K562 (cell line): ENCODE data around the gene HYPK. TPM values are rescaled to one million over a fixed set of nuclear protein-coding genes. Genes with fewer than 3 reads are reported as not detected.

ENCODE experiments used
- ATAC-seq: fragments of 200-7000 bp; cut with Tn5 transposase; 3 replicates; pipeline ENCODE4 v1.9.1; 2020; ENCODE audit warnings: moderate library complexity
- BruUV-seq: library from RNA; stranded (reverse); fragments of 400-500 nt; replicated peaks from 2 replicates; lab custom pipeline; 2021; lab: Mats Ljungman, UMichigan
- CTCF ChIA-PET: fragments of 300-600 bp; formaldehyde crosslinking; extraction: SDS; loops from one replicate; lab custom pipeline; 2021; ENCODE audit warnings: low intra/inter-chr PET ratio; lab: Yijun Ruan, JAX
- POLR2A ChIA-PET: fragments of 300-600, 350-650 bp; sonication (Branson Sonifier 250); formaldehyde crosslinking; extraction: SDS; loops from one replicate; lab custom pipeline; 2021; ENCODE audit warnings: antibody characterized with exemption, inconsistent platforms; lab: Yijun Ruan, JAX
- DNase-seq, 4 experiments: peaks; one replicate each; pipeline versions ENCODE4 v3.0.0 to v3.0.0-alpha.2; 2011 to 2018; ENCODE audit warnings: low spot score in 3 of 4, mixed read lengths in 3 of 4; ENCODE audit errors: extremely low read depth in 1 of 4
- FAIRE-seq: peaks from 2 replicates; lab custom pipeline; 2011; peaks lifted over from hg19 to GRCh38; lab: Jason Lieb, UNC
- H2AFZ ChIP-seq: 2 replicates; pipeline ENCODE4 v1.6.0; 2011; ENCODE audit warnings: low read depth, low read length, control low read depth, inconsistent platforms
- H3K27ac ChIP-seq: fragments of 200-600 bp; 3 replicates; pipeline ENCODE4 v1.8.0; 2011; ENCODE audit warnings: low read depth, mild to moderate bottlenecking, control low read depth, inconsistent platforms, low read length, moderate library complexity, mixed read lengths; ENCODE audit errors: extremely low read depth
- H3K27me3 ChIP-seq, 2 experiments: fragments of 300-600 bp in 1 of 2; 2 replicates in 1 of 2; 3 replicates in 1 of 2; pipeline versions ENCODE4 v1.6.0 to v1.8.0; 2011; ENCODE audit warnings: inconsistent platforms in 2 of 2, low read length in 2 of 2, mild to moderate bottlenecking in 1 of 2, mixed read lengths in 1 of 2, moderate library complexity in 1 of 2; ENCODE audit not compliant: control insufficient read depth in 2 of 2, insufficient read depth in 2 of 2
- H3K36me3 ChIP-seq: fragments of 300-600 bp; 3 replicates; pipeline ENCODE4 v1.8.0; 2011; ENCODE audit warnings: mild to moderate bottlenecking, low read length, inconsistent platforms; ENCODE audit not compliant: control insufficient read depth, insufficient read depth
- H3K4me1 ChIP-seq, 2 experiments: fragments of 200-600 bp in 1 of 2; replicated peaks in 1 of 2; 2 replicates in 1 of 2; 3 replicates in 1 of 2; pipeline versions ENCODE4 v1.5.1 to v1.8.0; 2011; ENCODE audit warnings: inconsistent platforms in 2 of 2, low read length in 2 of 2, mild to moderate bottlenecking in 1 of 2, mixed read lengths in 1 of 2, moderate library complexity in 1 of 2; ENCODE audit not compliant: control insufficient read depth in 2 of 2, insufficient read depth in 2 of 2
- H3K4me2 ChIP-seq: 2 replicates; pipeline ENCODE4 v1.6.1; 2011; ENCODE audit warnings: low read length, control low read depth, inconsistent platforms, mixed read lengths; ENCODE audit not compliant: insufficient read depth
- H3K4me3 ChIP-seq: fragments of 200-600 bp; sonication (generic), shearing (Covaris generic); 2 replicates; pipeline ENCODE4 v1.5.1; 2016; ENCODE audit warnings: control low read depth, inconsistent platforms
- H3K79me2 ChIP-seq: fragments of 200-600 bp; 3 replicates; pipeline ENCODE4 v1.8.0; 2011; ENCODE audit warnings: low read length, inconsistent platforms; ENCODE audit not compliant: control insufficient read depth, insufficient read depth
- H3K9ac ChIP-seq, 2 experiments: 2 replicates each; pipeline versions ENCODE4 v1.6.0 to v1.6.1; 2011; ENCODE audit warnings: low read depth in 2 of 2, low read length in 2 of 2, control low read depth in 1 of 2, inconsistent platforms in 1 of 2, mild to moderate bottlenecking in 1 of 2, mixed read lengths in 1 of 2; ENCODE audit not compliant: insufficient read depth in 1 of 2
- H3K9me1 ChIP-seq: one replicate; pipeline ENCODE4 v1.6.0; 2011; ENCODE audit warnings: inconsistent platforms, mild to moderate bottlenecking, low read length, moderate library complexity; ENCODE audit not compliant: control insufficient read depth, insufficient read depth
- H3K9me3 ChIP-seq: replicated peaks from 2 replicates; pipeline ENCODE4 v1.5.1; 2011; ENCODE audit warnings: low read depth, low read length, inconsistent platforms; ENCODE audit not compliant: control insufficient read depth, insufficient read depth
- H4K20me1 ChIP-seq: replicated peaks from 2 replicates; pipeline ENCODE4 v1.6.1; 2011; ENCODE audit warnings: low read length, inconsistent platforms, mixed read lengths; ENCODE audit not compliant: control insufficient read depth, insufficient read depth
- CTCF ChIP-seq, 3 experiments: IDR thresholded peaks in 2 of 3; conservative IDR thresholded peaks in 1 of 3; 2 replicates each; pipeline ENCODE4 v1.5.1; 2011 to 2012; ENCODE audit warnings: low read length in 3 of 3, mild to moderate bottlenecking in 3 of 3, control low read depth in 2 of 3, improper control_type of control experiment in 1 of 3, inconsistent platforms in 1 of 3, low read depth in 1 of 3, mixed read lengths in 1 of 3, moderate library complexity in 1 of 3; ENCODE audit not compliant: insufficient read depth in 2 of 3
- CTCFL ChIP-seq: IDR thresholded peaks from 2 replicates; pipeline ENCODE4 v1.6.1; 2011; ENCODE audit warnings: borderline replicate concordance, low read depth, mild to moderate bottlenecking, moderate library complexity, low read length; ENCODE audit not compliant: insufficient read depth, poor library complexity, severe bottlenecking
- HDGF ChIP-seq: fragments of 450-650 bp; IDR thresholded peaks from 2 replicates; pipeline ENCODE4 v1.6.1; 2016
- HNRNPH1 ChIP-seq: fragments of 200-400 bp; formaldehyde crosslinking; optimal IDR thresholded peaks from 2 replicates; pipeline ENCODE3; 2017; ENCODE audit warnings: low read depth, mild to moderate bottlenecking, low read length, moderate library complexity
- MEF2D ChIP-seq: conservative IDR thresholded peaks from 2 replicates; pipeline ENCODE4 v1.6.1; 2016; ENCODE audit warnings: low read depth, missing genetic modification characterization, missing compliant biosample characterization
- NFATC3 ChIP-seq: fragments of 450-650 bp; IDR thresholded peaks from 2 replicates; pipeline ENCODE4 v1.6.1; 2017; ENCODE audit warnings: mild to moderate bottlenecking
- NFYB ChIP-seq: IDR thresholded peaks from 2 replicates; pipeline ENCODE4 v1.6.1; 2011; ENCODE audit warnings: mild to moderate bottlenecking, moderate library complexity; ENCODE audit not compliant: insufficient read length; ENCODE audit errors: extremely low read depth
- PML ChIP-seq: IDR thresholded peaks from 2 replicates; pipeline ENCODE4 v1.6.1; 2012; ENCODE audit warnings: low read length, inconsistent platforms
- RFX1 ChIP-seq: fragments of 450-650 bp; IDR thresholded peaks from 2 replicates; pipeline ENCODE4 v1.6.1; 2016; ENCODE audit warnings: mild to moderate bottlenecking, moderate library complexity
- SAFB ChIP-seq: fragments of 200-400 bp; formaldehyde crosslinking; IDR thresholded peaks from 2 replicates; pipeline ENCODE4 v1.6.1; 2017; ENCODE audit warnings: low read depth, low read length, borderline replicate concordance
- TCFL5 ChIP-seq: fragments of 250-450 bp; sonication (Bioruptor Pico); conservative IDR thresholded peaks from 2 replicates; pipeline ENCODE4 v1.6.1; 2021; ENCODE audit warnings: mild to moderate bottlenecking, moderate library complexity, matching md5 sums
- ZFP1 ChIP-seq: fragments of 450-650 bp; formaldehyde crosslinking; IDR thresholded peaks from 2 replicates; pipeline ENCODE4 v1.4.0; 2020; ENCODE audit warnings: mild to moderate bottlenecking, mixed read lengths
- ZNF133 ChIP-seq: fragments of 250-450 bp; sonication (Bioruptor Pico); IDR thresholded peaks from 2 replicates; pipeline ENCODE4 v1.4.0; 2020; ENCODE audit warnings: mild to moderate bottlenecking
- ZNF3 ChIP-seq: fragments of 250-450 bp; sonication (Bioruptor Pico); IDR thresholded peaks from 2 replicates; pipeline ENCODE4 v1.5.0; 2021; ENCODE audit warnings: mild to moderate bottlenecking, moderate library complexity
- ZNF79 ChIP-seq: fragments of 250-450 bp; sonication (Bioruptor Pico); IDR thresholded peaks from 2 replicates; pipeline ENCODE4 v1.4.0; 2020; ENCODE audit warnings: low read depth, mild to moderate bottlenecking, moderate library complexity
- WGBS: fragments of 100-300 bp; shearing (Covaris generic); methylation state at CpG from one replicate; pipeline ENCODE4 v1.1.6; 2016; ENCODE audit warnings: low coverage, mixed read lengths; ENCODE audit not compliant: insufficient coverage; ENCODE audit errors: missing lambda C conversion rate; 5-methylcytosine and 5-hydroxymethylcytosine counted together
- in situ Hi-C: fragments of 300-500 bp; cut with MboI; formaldehyde crosslinking; loops from 4 replicates; pipeline ENCODE4 v1.15.0; 2018; ENCODE audit warnings: inconsistent platforms, mixed read lengths
- intact Hi-C: fragments of 100-400 bp; cut with micrococcal nuclease; formaldehyde crosslinking; loops from 2 replicates; pipeline ENCODE4 v1.14.2; 2022
- polyA plus RNA-seq, 8 experiments: library from polyadenylated mRNA; depleted of rRNA in 4 of 8; stranded (reverse) in 5 of 8; unstranded in 3 of 8; fragments of >200 nt; fragmentation: Nextera tagmentation in 2 of 8; fragmentation: Illumina TruSeq in 1 of 8; extraction: Ambion mirVana in 2 of 8; extraction: Trizol in 1 of 8; gene quantifications; 2 replicates each; pipeline versions ENCODE4 v1.2.1 to v1.2.3, GENCODE V29; 2011 to 2014; ENCODE audit warnings: inconsistent platforms in 1 of 8, missing spikeins in 1 of 8
- total RNA-seq, 7 experiments: library from RNA; depleted of rRNA in 6 of 7; stranded (reverse); fragments of >200 nt in 6 of 7; fragmentation: Illumina TruSeq in 2 of 7; extraction: Trizol in 2 of 7; gene quantifications; 2 replicates each; pipeline versions ENCODE4 v1.2.1 to v1.2.3, GENCODE V29; 2011 to 2021; ENCODE audit warnings: low replicate concordance in 1 of 7
- TF ChIP-seq, protein P1 (sequence below): fragments of 450-650 bp; IDR thresholded peaks from 2 replicates; pipeline ENCODE4 v1.6.1; 2016; ENCODE audit warnings: borderline replicate concordance

HYPK gene
- total and polyA plus RNA-seq, 9 of the 15 experiments (the other 6 are each of a cell fraction or from before 2014, with no cell fraction given), result 7.2 to 28.0 (median 21.1) TPM

DNA sequence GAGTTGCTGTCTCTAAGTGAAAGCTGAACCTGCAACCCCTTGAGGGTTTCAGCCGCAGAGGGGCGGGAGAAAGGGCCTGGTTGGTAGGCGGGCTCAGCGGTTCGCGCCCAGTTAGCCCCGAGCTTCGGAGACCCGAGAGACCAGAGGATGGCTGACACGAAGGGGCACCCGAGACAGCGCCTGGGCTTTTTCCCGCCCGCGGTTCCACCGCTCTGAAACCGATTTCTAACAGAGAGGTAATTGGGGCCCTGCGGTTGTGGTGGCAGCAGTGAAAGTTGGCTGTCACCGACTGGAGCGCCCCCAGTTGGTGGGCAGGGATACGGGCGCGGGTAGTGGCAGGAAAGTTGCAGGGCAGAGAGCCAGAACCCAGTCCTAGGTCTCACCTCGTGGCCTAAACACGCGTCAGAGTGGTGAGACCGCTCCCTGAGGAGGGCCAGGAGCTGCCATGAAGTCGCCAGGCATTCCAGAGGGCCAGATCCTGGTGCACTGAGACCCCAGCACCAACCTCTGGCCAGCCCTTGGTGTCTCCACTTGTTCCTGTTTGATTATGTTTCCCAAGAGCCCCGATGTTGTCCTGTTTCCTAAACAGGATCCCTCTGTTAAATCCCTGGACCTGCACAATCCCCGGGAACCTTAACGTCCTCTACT is 23.0 kb upstream of the HYPK start:
- intact Hi-C loops, result no loop called here
- Histone ChIP-seq H3K27ac (peak overlapping the region; percentile 70), H3K4me3 (peak overlapping the region; percentile 32), H3K36me3 (peaks cover 18% of the 10 kb centered on the region), H3K79me2 (no peaks in the 10 kb centered on the region), H3K4me2 (peak overlapping the region; percentile 68), H3K9me3 (no peaks in the 10 kb centered on the region), H3K9me1 (no peaks in the 10 kb centered on the region), H3K27me3 (no peaks in the 10 kb centered on the region), H3K4me1 (peaks cover 3 to 19% of the 10 kb centered on the region in 2 experiments; a peak in 4 of 5 replicates), H3K9ac (peak overlapping the region; percentile 64 to 91), H4K20me1 (no peaks in the 10 kb centered on the region; the same call in 1 of the 2 replicates), H2AFZ (peak overlapping the region; percentile 88)
- CTCF ChIA-PET, result no interaction called here
- POLR2A ChIA-PET, result interaction anchor here (0.7 to 2.3 kb wide), 8 partner anchors 9 to 27 kb away, joined by 3 to 13 read pairs (median 4); partner anchors contain the start of genes HYPK and SERF2
- WGBS, result 50% methylated on average over 28 of the region's 31 CpGs
- peak in 2 of 4 experiments; percentile 31 to 58 for DNase-seq
- in situ Hi-C loops, result no loop called here
- TSS peak; percentile 43 for BruUV-seq
- FAIRE-seq, result no peak
- ATAC-seq, result peak; percentile 74
- TF ChIP-seq NFYB (no peak), ZNF3 (CRISPR knock-in tag) (no peak), RFX1 (peak; percentile 15; the same call in 1 of the 2 replicates), CTCF (IDR thresholded peaks at IDR 0.05 in 2 of 3, conservative IDR thresholded peaks at IDR 0.05 in 1 of 3; ENCODE audit: insufficient read depth in 2 of 3, low read depth in 1 of 3, low read length in 3 of 3) (peak; percentile 39 to 61 (median 41); a peak in 5 of 6 replicates), CTCFL (peak; percentile 72), PML (0 out of 2 replicates have a peak, but pooled peaks have one; percentile 41), ZNF133 (CRISPR knock-in tag) (no peak), ZNF79 (CRISPR knock-in tag) (no peak), TCFL5 (CRISPR knock-in tag) (no peak), ZFP1 (no peak), HNRNPH1 (no peak), NFATC3 (no peak), MEF2D (no peak), HDGF (no peak), SAFB (no peak)
- TF ChIP-seq, protein P1, sequence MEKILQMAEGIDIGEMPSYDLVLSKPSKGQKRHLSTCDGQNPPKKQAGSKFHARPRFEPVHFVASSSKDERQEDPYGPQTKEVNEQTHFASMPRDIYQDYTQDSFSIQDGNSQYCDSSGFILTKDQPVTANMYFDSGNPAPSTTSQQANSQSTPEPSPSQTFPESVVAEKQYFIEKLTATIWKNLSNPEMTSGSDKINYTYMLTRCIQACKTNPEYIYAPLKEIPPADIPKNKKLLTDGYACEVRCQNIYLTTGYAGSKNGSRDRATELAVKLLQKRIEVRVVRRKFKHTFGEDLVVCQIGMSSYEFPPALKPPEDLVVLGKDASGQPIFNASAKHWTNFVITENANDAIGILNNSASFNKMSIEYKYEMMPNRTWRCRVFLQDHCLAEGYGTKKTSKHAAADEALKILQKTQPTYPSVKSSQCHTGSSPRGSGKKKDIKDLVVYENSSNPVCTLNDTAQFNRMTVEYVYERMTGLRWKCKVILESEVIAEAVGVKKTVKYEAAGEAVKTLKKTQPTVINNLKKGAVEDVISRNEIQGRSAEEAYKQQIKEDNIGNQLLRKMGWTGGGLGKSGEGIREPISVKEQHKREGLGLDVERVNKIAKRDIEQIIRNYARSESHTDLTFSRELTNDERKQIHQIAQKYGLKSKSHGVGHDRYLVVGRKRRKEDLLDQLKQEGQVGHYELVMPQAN, result no peak
